GM12872 (cell line): ENCODE results near the gene DAPK2.

ENCODE experiments used
- CTCF ChIP-seq: IDR thresholded peaks from 3 replicates; pipeline ENCODE4 v1.5.1; 2011; ENCODE audit warnings: low read depth, mild to moderate bottlenecking, low read length, moderate library complexity; ENCODE audit not compliant: insufficient read depth

DAPK2 gene

GRCh38 chr15:63973212-63974009 is 72.9 kb downstream of the DAPK2 start:
- no peak for TF ChIP-seq CTCF

- no peak for TF ChIP-seq CTCF
These were observed 73.5 kb downstream of the DAPK2 start for GRCh38 chr15:63972801-63973200.

GRCh38 chr15:63971904-63972303 is 74.4 kb downstream of the DAPK2 start:
- TF ChIP-seq CTCF: no peak

GRCh38 chr15:63971427-63971805 is 74.9 kb downstream of the DAPK2 start:
- no peak for TF ChIP-seq CTCF

- TF ChIP-seq CTCF: no peak
These were observed 75.5 kb downstream of the DAPK2 start for GRCh38 chr15:63970621-63971426.

- no peak for TF ChIP-seq CTCF
These were observed 76.4 kb downstream of the DAPK2 start for GRCh38 chr15:63969652-63970421.

GRCh38 chr15:63968700-63969099 is 77.6 kb downstream of the DAPK2 start:
- no peak for TF ChIP-seq CTCF
